Heart left ventricle (tissue), 13 donors: ENCODE data around the gene ULK4.

Experiments used
- CTCF ChIP-seq, 12 donors: fragments of 200-600 bp; sonication (generic) in 4 of 12; IDR thresholded peaks; one replicate each; pipeline versions ENCODE4 v1.5.0 to v1.8.0; 2018 to 2022; ENCODE audit warnings: antibody characterized with exemption in 12 of 12, mild to moderate bottlenecking in 5 of 12
- POLR2A ChIP-seq, 2 donors: fragments of 450-650 bp; IDR thresholded peaks; one replicate each; pipeline ENCODE4 v1.6.1; 2017; ENCODE audit warnings: antibody characterized with exemption in 2 of 2, mild to moderate bottlenecking in 2 of 2, moderate library complexity in 2 of 2
- donor health status: ischemic (EF 13 %, LVEDD 7.1; RV severe dilation, severe dysfunction).
- donor health status: DM: no; HTN: yes; CAD: no.
- donor health status: DM: no; HTN: no; CAD: no.
- donor health status: ischemic (EF 25% LVEDD 6.9; RV normal size, moderate dysfunction).
- donor health status: ischemic (EF 25% LVEDD 5.7; RV mildly dilated, moderate dysfunction).
- donor health status: ischemic (EF 35%, LVEDD 5.7; RV mildly dilated, moderate dysfunction).
- donor health status: nonischemic (EF 11% LVEDD 7.7; RV severe dilation, severe dysfunction).
- donor health status: DM: yes; HTN: yes; CAD: no.
- donor health status: PGD.
- donor health status: ischemic (EF 29% LVEDD 5.4; RV normal size, mild dysfunction).
- donor health status: nonischemic (EF 23%, LVEDD 6.1; RV moderate dilation, normal function).

GRCh38 chr3:41698898-41699297 lies 263.0 kb downstream of the ULK4 start:
- TF ChIP-seq CTCF (IDR thresholded peaks at IDR 0.05) (no peak), POLR2A (IDR thresholded peaks at IDR 0.05) (no peak)
